K562 (cell line): ENCODE results near the gene SLC12A4. TPM values are rescaled to one million over a fixed set of nuclear protein-coding genes. Genes with fewer than 3 reads are reported as not detected.

Source experiments
- ATAC-seq: fragments of 200-7000 bp; cut with Tn5 transposase; 3 replicates; pipeline ENCODE4 v1.9.1; 2020; ENCODE audit warnings: moderate library complexity
- BruUV-seq: library from RNA; stranded (reverse); fragments of 400-500 nt; replicated peaks from 2 replicates; lab custom pipeline; 2021; lab: Mats Ljungman, UMichigan
- CTCF ChIA-PET: fragments of 300-600 bp; formaldehyde crosslinking; extraction: SDS; loops from one replicate; lab custom pipeline; 2021; ENCODE audit warnings: low intra/inter-chr PET ratio; lab: Yijun Ruan, JAX
- POLR2A ChIA-PET: fragments of 300-600, 350-650 bp; sonication (Branson Sonifier 250); formaldehyde crosslinking; extraction: SDS; loops from one replicate; lab custom pipeline; 2021; ENCODE audit warnings: antibody characterized with exemption, inconsistent platforms; lab: Yijun Ruan, JAX
- DNase-seq, 4 experiments: peaks; one replicate each; pipeline versions ENCODE4 v3.0.0 to v3.0.0-alpha.2; 2011 to 2018; ENCODE audit warnings: low spot score in 3 of 4, mixed read lengths in 3 of 4; ENCODE audit errors: extremely low read depth in 1 of 4
- FAIRE-seq: peaks from 2 replicates; lab custom pipeline; 2011; peaks lifted over from hg19 to GRCh38; lab: Jason Lieb, UNC
- H2AFZ ChIP-seq: 2 replicates; pipeline ENCODE4 v1.6.0; 2011; ENCODE audit warnings: low read depth, low read length, control low read depth, inconsistent platforms
- H3K27ac ChIP-seq: fragments of 200-600 bp; 3 replicates; pipeline ENCODE4 v1.8.0; 2011; ENCODE audit warnings: low read depth, mild to moderate bottlenecking, control low read depth, inconsistent platforms, low read length, moderate library complexity, mixed read lengths; ENCODE audit errors: extremely low read depth
- H3K27me3 ChIP-seq, 2 experiments: fragments of 300-600 bp in 1 of 2; 2 replicates in 1 of 2; 3 replicates in 1 of 2; pipeline versions ENCODE4 v1.6.0 to v1.8.0; 2011; ENCODE audit warnings: inconsistent platforms in 2 of 2, low read length in 2 of 2, mild to moderate bottlenecking in 1 of 2, mixed read lengths in 1 of 2, moderate library complexity in 1 of 2; ENCODE audit not compliant: control insufficient read depth in 2 of 2, insufficient read depth in 2 of 2
- H3K36me3 ChIP-seq: fragments of 300-600 bp; 3 replicates; pipeline ENCODE4 v1.8.0; 2011; ENCODE audit warnings: mild to moderate bottlenecking, low read length, inconsistent platforms; ENCODE audit not compliant: control insufficient read depth, insufficient read depth
- H3K4me1 ChIP-seq, 2 experiments: fragments of 200-600 bp in 1 of 2; replicated peaks in 1 of 2; 2 replicates in 1 of 2; 3 replicates in 1 of 2; pipeline versions ENCODE4 v1.5.1 to v1.8.0; 2011; ENCODE audit warnings: inconsistent platforms in 2 of 2, low read length in 2 of 2, mild to moderate bottlenecking in 1 of 2, mixed read lengths in 1 of 2, moderate library complexity in 1 of 2; ENCODE audit not compliant: control insufficient read depth in 2 of 2, insufficient read depth in 2 of 2
- H3K4me2 ChIP-seq: 2 replicates; pipeline ENCODE4 v1.6.1; 2011; ENCODE audit warnings: low read length, control low read depth, inconsistent platforms, mixed read lengths; ENCODE audit not compliant: insufficient read depth
- H3K4me3 ChIP-seq: fragments of 200-600 bp; sonication (generic), shearing (Covaris generic); 2 replicates; pipeline ENCODE4 v1.5.1; 2016; ENCODE audit warnings: control low read depth, inconsistent platforms
- H3K79me2 ChIP-seq: fragments of 200-600 bp; 3 replicates; pipeline ENCODE4 v1.8.0; 2011; ENCODE audit warnings: low read length, inconsistent platforms; ENCODE audit not compliant: control insufficient read depth, insufficient read depth
- H3K9ac ChIP-seq, 2 experiments: 2 replicates each; pipeline versions ENCODE4 v1.6.0 to v1.6.1; 2011; ENCODE audit warnings: low read depth in 2 of 2, low read length in 2 of 2, control low read depth in 1 of 2, inconsistent platforms in 1 of 2, mild to moderate bottlenecking in 1 of 2, mixed read lengths in 1 of 2; ENCODE audit not compliant: insufficient read depth in 1 of 2
- H3K9me1 ChIP-seq: one replicate; pipeline ENCODE4 v1.6.0; 2011; ENCODE audit warnings: inconsistent platforms, mild to moderate bottlenecking, low read length, moderate library complexity; ENCODE audit not compliant: control insufficient read depth, insufficient read depth
- H3K9me3 ChIP-seq: replicated peaks from 2 replicates; pipeline ENCODE4 v1.5.1; 2011; ENCODE audit warnings: low read depth, low read length, inconsistent platforms; ENCODE audit not compliant: control insufficient read depth, insufficient read depth
- H4K20me1 ChIP-seq: replicated peaks from 2 replicates; pipeline ENCODE4 v1.6.1; 2011; ENCODE audit warnings: low read length, inconsistent platforms, mixed read lengths; ENCODE audit not compliant: control insufficient read depth, insufficient read depth
- BCOR ChIP-seq: fragments of 450-650 bp; IDR thresholded peaks from 2 replicates; pipeline ENCODE4 v1.6.1; 2016
- BHLHE40 ChIP-seq: IDR thresholded peaks from 2 replicates; pipeline ENCODE4 v1.6.1; 2011; ENCODE audit warnings: low read length, improper control_type of control experiment
- CXXC5 ChIP-seq: fragments of 250-450 bp; sonication (Bioruptor Pico); IDR thresholded peaks from 2 replicates; pipeline ENCODE4 v1.8.0; 2022; ENCODE audit warnings: inconsistent platforms, mild to moderate bottlenecking, moderate library complexity
- FOXK2 ChIP-seq, 2 experiments: fragments of 450-650 bp; IDR thresholded peaks in 1 of 2; conservative IDR thresholded peaks in 1 of 2; 2 replicates each; pipeline ENCODE4 v1.6.1; 2016; ENCODE audit warnings: low read depth in 2 of 2, mild to moderate bottlenecking in 1 of 2
- PCBP1 ChIP-seq: fragments of 200-400 bp; formaldehyde crosslinking; IDR thresholded peaks from 2 replicates; pipeline ENCODE4 v1.6.1; 2018; ENCODE audit warnings: mild to moderate bottlenecking, low read depth, low read length; ENCODE audit not compliant: poor library complexity, severe bottlenecking
- SMARCE1 ChIP-seq: fragments of 450-650 bp; IDR thresholded peaks from 2 replicates; pipeline ENCODE4 v1.7.1; 2016; ENCODE audit warnings: mild to moderate bottlenecking
- ZNF224 ChIP-seq: sonication (generic); formaldehyde crosslinking; IDR thresholded peaks from 2 replicates; pipeline ENCODE4 v1.8.0; 2022; ENCODE audit warnings: mild to moderate bottlenecking, missing genetic modification reagents
- ZNF512 ChIP-seq: IDR thresholded peaks from 2 replicates; pipeline ENCODE4 v1.6.1; 2016; ENCODE audit warnings: missing genetic modification characterization, missing compliant biosample characterization
- WGBS: fragments of 100-300 bp; shearing (Covaris generic); methylation state at CpG from one replicate; pipeline ENCODE4 v1.1.6; 2016; ENCODE audit warnings: low coverage, mixed read lengths; ENCODE audit not compliant: insufficient coverage; ENCODE audit errors: missing lambda C conversion rate; 5-methylcytosine and 5-hydroxymethylcytosine counted together
- in situ Hi-C: fragments of 300-500 bp; cut with MboI; formaldehyde crosslinking; loops from 4 replicates; pipeline ENCODE4 v1.15.0; 2018; ENCODE audit warnings: inconsistent platforms, mixed read lengths
- intact Hi-C: fragments of 100-400 bp; cut with micrococcal nuclease; formaldehyde crosslinking; loops from 2 replicates; pipeline ENCODE4 v1.14.2; 2022
- polyA plus RNA-seq, 8 experiments: library from polyadenylated mRNA; depleted of rRNA in 4 of 8; stranded (reverse) in 5 of 8; unstranded in 3 of 8; fragments of >200 nt; fragmentation: Nextera tagmentation in 2 of 8; fragmentation: Illumina TruSeq in 1 of 8; extraction: Ambion mirVana in 2 of 8; extraction: Trizol in 1 of 8; gene quantifications; 2 replicates each; pipeline versions ENCODE4 v1.2.1 to v1.2.3, GENCODE V29; 2011 to 2014; ENCODE audit warnings: inconsistent platforms in 1 of 8, missing spikeins in 1 of 8
- total RNA-seq, 7 experiments: library from RNA; depleted of rRNA in 6 of 7; stranded (reverse); fragments of >200 nt in 6 of 7; fragmentation: Illumina TruSeq in 2 of 7; extraction: Trizol in 2 of 7; gene quantifications; 2 replicates each; pipeline versions ENCODE4 v1.2.1 to v1.2.3, GENCODE V29; 2011 to 2021; ENCODE audit warnings: low replicate concordance in 1 of 7
- TF ChIP-seq, protein P1 (sequence below), 2 experiments: fragments of 450-650 bp; IDR thresholded peaks; 2 replicates each; pipeline ENCODE4 v1.6.1; 2018; ENCODE audit warnings: mild to moderate bottlenecking in 2 of 2, low read depth in 1 of 2; ENCODE audit not compliant: partially characterized antibody in 2 of 2

SLC12A4 gene
- total and polyA plus RNA-seq, 9 of the 15 experiments (the other 6 are each of a cell fraction or from before 2014, with no cell fraction given) = 0.75 to 43.5 (median 15.0) TPM

DNA sequence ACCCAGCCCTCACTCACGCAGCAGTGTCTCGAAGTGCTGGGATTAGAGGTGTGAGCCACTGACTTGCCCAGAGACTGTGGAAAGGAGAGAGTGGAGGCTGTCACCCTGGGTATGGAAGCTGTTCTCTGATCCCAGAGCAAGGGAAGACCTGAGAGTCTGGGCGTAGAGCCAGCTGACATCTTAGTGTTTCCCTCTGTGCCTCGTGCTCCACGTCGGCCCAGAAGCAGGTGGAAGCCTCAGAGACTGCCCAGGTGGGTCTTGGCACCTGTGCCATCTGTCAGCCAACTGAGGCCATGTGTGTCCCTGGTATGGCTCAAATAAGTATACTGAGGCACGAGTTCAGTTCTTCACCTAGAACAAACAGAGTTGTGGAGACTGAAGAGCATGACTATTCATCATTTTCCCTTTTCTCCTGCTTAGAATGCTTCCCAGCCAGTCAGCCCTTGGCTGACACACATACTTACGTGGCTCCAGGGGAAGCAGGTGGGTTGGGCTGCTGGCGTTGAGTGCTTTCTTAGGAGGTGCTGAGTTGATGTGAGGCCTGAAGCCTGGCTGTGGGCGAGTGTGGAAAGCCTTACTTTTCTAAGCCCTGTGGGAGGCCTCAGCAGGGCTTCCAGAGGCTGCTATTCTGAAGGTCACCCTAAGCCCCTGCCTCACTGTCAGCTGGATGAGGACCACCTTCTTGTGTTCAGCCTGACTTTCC is 44.9 kb downstream of the SLC12A4 start:
- ChIA-PET POLR2A (interaction anchor here (1.5 to 1.6 kb wide), 3 partner anchors 12 to 80 kb away, joined by 3 to 8 read pairs (median 4); no protein-coding TSS in a partner anchor), CTCF (no interaction called here)
- Histone ChIP-seq H3K9ac (peak overlapping the region in 1 of 2 experiments; percentile 53; a peak in 1 of 4 replicates), H3K27me3 (no peaks in the 10 kb centered on the region), H3K4me2 (no peak overlapping the region), H3K9me1 (peaks cover 3% of the 10 kb centered on the region), H3K4me3 (no peak overlapping the region), H3K27ac (no peak overlapping the region), H3K79me2 (no peaks in the 10 kb centered on the region), H4K20me1 (peaks cover 22% of the 10 kb centered on the region), H3K9me3 (no peaks in the 10 kb centered on the region), H2AFZ (no peak overlapping the region), H3K4me1 (peaks cover 13 to 23% of the 10 kb centered on the region in 2 experiments), H3K36me3 (no peaks in the 10 kb centered on the region; the same call in 2 of the 3 replicates)
- FAIRE-seq (no peak), ATAC-seq (no peak), DNase-seq (no peak)
- in situ Hi-C loops (loop anchor here (10.0 kb wide), 1 partner anchor 399 kb away; the partner anchor contains the start of gene RIPOR1), intact Hi-C loops (no loop called here)
- BruUV-seq = no TSS peak
- no peak for TF ChIP-seq SMARCE1
- TF ChIP-seq ZNF512 (tag) = no peak
- no peak for TF ChIP-seq FOXK2 (conservative IDR thresholded peaks at IDR 0.05 in 1 of 2, IDR thresholded peaks at IDR 0.05 in 1 of 2; ENCODE audit: low read depth in 2 of 2)
- TF ChIP-seq BCOR = no peak
- TF ChIP-seq BHLHE40 = no peak
- TF ChIP-seq PCBP1 = no peak
- no peak for TF ChIP-seq CXXC5 (CRISPR knock-in tag)
- no peak for TF ChIP-seq ZNF224 (CRISPR knock-in tag)
- TF ChIP-seq, protein P1, sequence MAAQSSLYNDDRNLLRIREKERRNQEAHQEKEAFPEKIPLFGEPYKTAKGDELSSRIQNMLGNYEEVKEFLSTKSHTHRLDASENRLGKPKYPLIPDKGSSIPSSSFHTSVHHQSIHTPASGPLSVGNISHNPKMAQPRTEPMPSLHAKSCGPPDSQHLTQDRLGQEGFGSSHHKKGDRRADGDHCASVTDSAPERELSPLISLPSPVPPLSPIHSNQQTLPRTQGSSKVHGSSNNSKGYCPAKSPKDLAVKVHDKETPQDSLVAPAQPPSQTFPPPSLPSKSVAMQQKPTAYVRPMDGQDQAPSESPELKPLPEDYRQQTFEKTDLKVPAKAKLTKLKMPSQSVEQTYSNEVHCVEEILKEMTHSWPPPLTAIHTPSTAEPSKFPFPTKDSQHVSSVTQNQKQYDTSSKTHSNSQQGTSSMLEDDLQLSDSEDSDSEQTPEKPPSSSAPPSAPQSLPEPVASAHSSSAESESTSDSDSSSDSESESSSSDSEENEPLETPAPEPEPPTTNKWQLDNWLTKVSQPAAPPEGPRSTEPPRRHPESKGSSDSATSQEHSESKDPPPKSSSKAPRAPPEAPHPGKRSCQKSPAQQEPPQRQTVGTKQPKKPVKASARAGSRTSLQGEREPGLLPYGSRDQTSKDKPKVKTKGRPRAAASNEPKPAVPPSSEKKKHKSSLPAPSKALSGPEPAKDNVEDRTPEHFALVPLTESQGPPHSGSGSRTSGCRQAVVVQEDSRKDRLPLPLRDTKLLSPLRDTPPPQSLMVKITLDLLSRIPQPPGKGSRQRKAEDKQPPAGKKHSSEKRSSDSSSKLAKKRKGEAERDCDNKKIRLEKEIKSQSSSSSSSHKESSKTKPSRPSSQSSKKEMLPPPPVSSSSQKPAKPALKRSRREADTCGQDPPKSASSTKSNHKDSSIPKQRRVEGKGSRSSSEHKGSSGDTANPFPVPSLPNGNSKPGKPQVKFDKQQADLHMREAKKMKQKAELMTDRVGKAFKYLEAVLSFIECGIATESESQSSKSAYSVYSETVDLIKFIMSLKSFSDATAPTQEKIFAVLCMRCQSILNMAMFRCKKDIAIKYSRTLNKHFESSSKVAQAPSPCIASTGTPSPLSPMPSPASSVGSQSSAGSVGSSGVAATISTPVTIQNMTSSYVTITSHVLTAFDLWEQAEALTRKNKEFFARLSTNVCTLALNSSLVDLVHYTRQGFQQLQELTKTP (IDR thresholded peaks at IDR 0.05; ENCODE audit: low read depth in 1 of 2, partially characterized antibody in 2 of 2) = no peak
- 78% methylated on average over 10 of the region's 10 CpGs for WGBS
